Measurements from ENCODE around the gene VSIG1.

Gene VSIG1

GRCh38 chrX:108049649-108050048, 4.8 kb downstream of the VSIG1 start:
- Histone ChIP-seq H3K9ac (ENCODE audit: low read length) (no peak overlapping the region), H2BK120ac (ENCODE audit: low read depth, low read length) (no peak overlapping the region), H2AK5ac (ENCODE audit: low read length, severe bottlenecking) (no peak overlapping the region), H3K4me3 (ENCODE audit: insufficient read depth in 1 of 2, low read depth in 1 of 2, low read length in 2 of 2) (no peak overlapping the region), H2BK12ac (ENCODE audit: low read length in 2 of 2) (no peak overlapping the region), H3K27ac (ENCODE audit: low read length, poor library complexity, severe bottlenecking) (no peak overlapping the region), H4K91ac (ENCODE audit: low read length) (no peak overlapping the region), H2AFZ (ENCODE audit: low read depth, low read length) (no peak overlapping the region), H3K4ac (ENCODE audit: low read depth in 1 of 2, low read length in 2 of 2) (no peak overlapping the region), H3K23ac (ENCODE audit: low read length in 2 of 2) (no peak overlapping the region), H2BK5ac (ENCODE audit: low read depth, low read length, poor library complexity, severe bottlenecking) (no peak overlapping the region), H3K79me1 (replicated peaks; ENCODE audit: low read length, poor library complexity, severe bottlenecking) (no peaks in the 10 kb centered on the region), H3K4me2 (ENCODE audit: low read length, poor library complexity, severe bottlenecking) (no peak overlapping the region), H3K36me3 (ENCODE audit: control insufficient read depth in 1 of 2, insufficient read depth in 2 of 2, low read depth in 1 of 2, low read length in 2 of 2) (no peaks in the 10 kb centered on the region), H3K27me3 (ENCODE audit: control insufficient read depth in 1 of 2, insufficient read depth in 1 of 2, low read length in 2 of 2) (peaks cover 0 to 34% of the 10 kb centered on the region in 2 experiments), H3K4me1 (ENCODE audit: control insufficient read depth, insufficient read depth, low read depth, low read length) (no peaks in the 10 kb centered on the region), H4K8ac (ENCODE audit: low read length) (no peak overlapping the region), H3K14ac (ENCODE audit: low read length in 2 of 2) (no peak overlapping the region), H2BK15ac (ENCODE audit: low read depth, poor library complexity, severe bottlenecking) (no peak overlapping the region), H3K18ac (ENCODE audit: low read depth in 1 of 2, low read length in 2 of 2) (no peak overlapping the region), H3K9me3 (ENCODE audit: control insufficient read depth, low read length) (no peaks in the 10 kb centered on the region)
- DNase-seq, result no peak
- WGBS, result 86% methylated on average over 1 of the region's 1 CpG

DNA sequence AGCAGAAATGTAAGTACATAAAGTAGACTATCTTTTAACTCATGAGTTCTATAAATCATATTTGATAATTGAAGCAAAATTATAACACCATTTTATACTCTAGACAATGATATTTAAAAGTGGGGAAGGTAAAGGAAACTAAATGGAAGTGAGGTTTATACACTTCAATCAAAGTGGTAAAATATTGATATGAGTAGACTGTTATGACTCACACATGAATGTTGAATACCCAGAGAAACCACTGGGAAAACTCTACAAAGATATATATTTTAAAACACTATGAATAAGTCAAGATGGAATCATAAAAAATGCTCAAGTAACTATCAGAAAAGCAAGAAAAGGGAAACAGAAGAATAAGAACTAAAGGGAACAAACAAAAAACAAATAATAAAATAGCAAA, 8.4 kb downstream of the VSIG1 start:
- H3K4ac ChIP-seq (ENCODE audit: low read depth in 1 of 2, low read length in 2 of 2), result no peak overlapping the region
- H2AK5ac ChIP-seq (ENCODE audit: low read length, severe bottlenecking), result no peak overlapping the region
- no peak overlapping the region for H2BK12ac ChIP-seq (ENCODE audit: low read length in 2 of 2)
- no peaks in the 10 kb centered on the region for H3K79me1 ChIP-seq (replicated peaks; ENCODE audit: low read length, poor library complexity, severe bottlenecking)
- no peak overlapping the region for H3K14ac ChIP-seq (ENCODE audit: low read length in 2 of 2)
- H2BK5ac ChIP-seq (ENCODE audit: low read depth, low read length, poor library complexity, severe bottlenecking), result no peak overlapping the region
- no peaks in the 10 kb centered on the region for H3K9me3 ChIP-seq (ENCODE audit: control insufficient read depth, low read length)
- H3K4me1 ChIP-seq (ENCODE audit: control insufficient read depth, insufficient read depth, low read depth, low read length), result no peaks in the 10 kb centered on the region
- H2BK15ac ChIP-seq (ENCODE audit: low read depth, poor library complexity, severe bottlenecking), result no peak overlapping the region
- H3K4me2 ChIP-seq (ENCODE audit: low read length, poor library complexity, severe bottlenecking), result no peak overlapping the region
- no peak overlapping the region for H2BK120ac ChIP-seq (ENCODE audit: low read depth, low read length)
- H3K4me3 ChIP-seq (ENCODE audit: insufficient read depth in 1 of 2, low read depth in 1 of 2, low read length in 2 of 2), result no peak overlapping the region
- no peak overlapping the region for H2AFZ ChIP-seq (ENCODE audit: low read depth, low read length)
- H3K27me3 ChIP-seq (ENCODE audit: control insufficient read depth in 1 of 2, insufficient read depth in 1 of 2, low read length in 2 of 2), result peaks cover 0 to 27% of the 10 kb centered on the region in 2 experiments
- H3K23ac ChIP-seq (ENCODE audit: low read length in 2 of 2), result no peak overlapping the region
- H3K27ac ChIP-seq (ENCODE audit: low read length, poor library complexity, severe bottlenecking), result no peak overlapping the region
- no peak overlapping the region for H3K18ac ChIP-seq (ENCODE audit: low read depth in 1 of 2, low read length in 2 of 2)
- H3K9ac ChIP-seq (ENCODE audit: low read length), result no peak overlapping the region
- no peaks in the 10 kb centered on the region for H3K36me3 ChIP-seq (ENCODE audit: control insufficient read depth in 1 of 2, insufficient read depth in 2 of 2, low read depth in 1 of 2, low read length in 2 of 2)
- no peak for DNase-seq
- H4K91ac ChIP-seq (ENCODE audit: low read length), result no peak overlapping the region
- no peak overlapping the region for H4K8ac ChIP-seq (ENCODE audit: low read length)

GRCh38 chrX:108055546-108055945, 10.7 kb downstream of the VSIG1 start:
- no peak overlapping the region for H3K23ac ChIP-seq (ENCODE audit: low read length in 2 of 2)
- H3K9ac ChIP-seq (ENCODE audit: low read length), result no peak overlapping the region
- peaks cover under 1% of the 10 kb centered on the region for H3K9me3 ChIP-seq (ENCODE audit: control insufficient read depth, low read length)
- H2BK15ac ChIP-seq (ENCODE audit: low read depth, poor library complexity, severe bottlenecking), result no peak overlapping the region
- no peak overlapping the region for H3K4me2 ChIP-seq (ENCODE audit: low read length, poor library complexity, severe bottlenecking)
- H3K4ac ChIP-seq (ENCODE audit: low read depth in 1 of 2, low read length in 2 of 2), result no peak overlapping the region
- H2BK120ac ChIP-seq (ENCODE audit: low read depth, low read length), result no peak overlapping the region
- no peak overlapping the region for H3K18ac ChIP-seq (ENCODE audit: low read depth in 1 of 2, low read length in 2 of 2)
- no peak overlapping the region for H2BK5ac ChIP-seq (ENCODE audit: low read depth, low read length, poor library complexity, severe bottlenecking)
- no peak overlapping the region for H2BK12ac ChIP-seq (ENCODE audit: low read length in 2 of 2)
- H3K27me3 ChIP-seq (ENCODE audit: control insufficient read depth in 1 of 2, insufficient read depth in 1 of 2, low read length in 2 of 2), result peaks cover 0 to 33% of the 10 kb centered on the region in 2 experiments
- no peak for DNase-seq
- no peaks in the 10 kb centered on the region for H3K36me3 ChIP-seq (ENCODE audit: control insufficient read depth in 1 of 2, insufficient read depth in 2 of 2, low read depth in 1 of 2, low read length in 2 of 2)
- no peak overlapping the region for H4K91ac ChIP-seq (ENCODE audit: low read length)
- H3K4me1 ChIP-seq (ENCODE audit: control insufficient read depth, insufficient read depth, low read depth, low read length), result no peaks in the 10 kb centered on the region
- H2AFZ ChIP-seq (ENCODE audit: low read depth, low read length), result no peak overlapping the region
- no peaks in the 10 kb centered on the region for H3K79me1 ChIP-seq (replicated peaks; ENCODE audit: low read length, poor library complexity, severe bottlenecking)
- H3K27ac ChIP-seq (ENCODE audit: low read length, poor library complexity, severe bottlenecking), result no peak overlapping the region
- no peak overlapping the region for H3K14ac ChIP-seq (ENCODE audit: low read length in 2 of 2)
- no peak overlapping the region for H3K4me3 ChIP-seq (ENCODE audit: insufficient read depth in 1 of 2, low read depth in 1 of 2, low read length in 2 of 2)
- no peak overlapping the region for H2AK5ac ChIP-seq (ENCODE audit: low read length, severe bottlenecking)
- H4K8ac ChIP-seq (ENCODE audit: low read length), result no peak overlapping the region

- Histone ChIP-seq H3K4ac (ENCODE audit: low read depth in 1 of 2, low read length in 2 of 2) (no peak overlapping the region), H3K14ac (ENCODE audit: low read length in 2 of 2) (no peak overlapping the region), H2BK15ac (ENCODE audit: low read depth, poor library complexity, severe bottlenecking) (no peak overlapping the region), H3K27ac (ENCODE audit: low read length, poor library complexity, severe bottlenecking) (no peak overlapping the region), H3K79me1 (replicated peaks; ENCODE audit: low read length, poor library complexity, severe bottlenecking) (no peaks in the 10 kb centered on the region), H2BK120ac (ENCODE audit: low read depth, low read length) (no peak overlapping the region), H3K9me3 (ENCODE audit: control insufficient read depth, low read length) (peaks cover 4% of the 10 kb centered on the region), H3K27me3 (ENCODE audit: control insufficient read depth in 1 of 2, insufficient read depth in 1 of 2, low read length in 2 of 2) (peaks cover 0 to 59% of the 10 kb centered on the region in 2 experiments), H3K36me3 (ENCODE audit: control insufficient read depth in 1 of 2, insufficient read depth in 2 of 2, low read depth in 1 of 2, low read length in 2 of 2) (no peaks in the 10 kb centered on the region), H2BK12ac (ENCODE audit: low read length in 2 of 2) (no peak overlapping the region), H4K91ac (ENCODE audit: low read length) (no peak overlapping the region), H3K9ac (ENCODE audit: low read length) (no peak overlapping the region), H3K23ac (ENCODE audit: low read length in 2 of 2) (no peak overlapping the region), H3K4me3 (ENCODE audit: insufficient read depth in 1 of 2, low read depth in 1 of 2, low read length in 2 of 2) (no peak overlapping the region), H3K4me1 (ENCODE audit: control insufficient read depth, insufficient read depth, low read depth, low read length) (no peaks in the 10 kb centered on the region), H2BK5ac (ENCODE audit: low read depth, low read length, poor library complexity, severe bottlenecking) (no peak overlapping the region), H4K8ac (ENCODE audit: low read length) (no peak overlapping the region), H2AK5ac (ENCODE audit: low read length, severe bottlenecking) (no peak overlapping the region), H2AFZ (ENCODE audit: low read depth, low read length) (no peak overlapping the region), H3K4me2 (ENCODE audit: low read length, poor library complexity, severe bottlenecking) (no peak overlapping the region), H3K18ac (ENCODE audit: low read depth in 1 of 2, low read length in 2 of 2) (no peak overlapping the region)
- no peak for DNase-seq
- 100% methylated on average over 1 of the region's 1 CpG for WGBS
These were observed 14.9 kb downstream of the VSIG1 start for GRCh38 chrX:108059801-108060200.

Measured in mesenchymal stem cell (in vitro differentiated cells and primary cell).